ENCODE data around the gene TSEN54.

GRCh38 chr17:75566416-75566815 is 50.1 kb downstream of the TSEN54 start:
- no peak for TF ChIP-seq YY1 (IDR thresholded peaks at IDR 0.05; ENCODE audit: extremely low read depth, insufficient replicate concordance, low read depth, low read length)
- TF ChIP-seq, protein P1, sequence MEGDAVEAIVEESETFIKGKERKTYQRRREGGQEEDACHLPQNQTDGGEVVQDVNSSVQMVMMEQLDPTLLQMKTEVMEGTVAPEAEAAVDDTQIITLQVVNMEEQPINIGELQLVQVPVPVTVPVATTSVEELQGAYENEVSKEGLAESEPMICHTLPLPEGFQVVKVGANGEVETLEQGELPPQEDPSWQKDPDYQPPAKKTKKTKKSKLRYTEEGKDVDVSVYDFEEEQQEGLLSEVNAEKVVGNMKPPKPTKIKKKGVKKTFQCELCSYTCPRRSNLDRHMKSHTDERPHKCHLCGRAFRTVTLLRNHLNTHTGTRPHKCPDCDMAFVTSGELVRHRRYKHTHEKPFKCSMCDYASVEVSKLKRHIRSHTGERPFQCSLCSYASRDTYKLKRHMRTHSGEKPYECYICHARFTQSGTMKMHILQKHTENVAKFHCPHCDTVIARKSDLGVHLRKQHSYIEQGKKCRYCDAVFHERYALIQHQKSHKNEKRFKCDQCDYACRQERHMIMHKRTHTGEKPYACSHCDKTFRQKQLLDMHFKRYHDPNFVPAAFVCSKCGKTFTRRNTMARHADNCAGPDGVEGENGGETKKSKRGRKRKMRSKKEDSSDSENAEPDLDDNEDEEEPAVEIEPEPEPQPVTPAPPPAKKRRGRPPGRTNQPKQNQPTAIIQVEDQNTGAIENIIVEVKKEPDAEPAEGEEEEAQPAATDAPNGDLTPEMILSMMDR (IDR thresholded peaks at IDR 0.05 in 2 of 3, conservative IDR thresholded peaks at IDR 0.05 in 1 of 3; ENCODE audit: borderline replicate concordance in 1 of 3, insufficient read depth in 1 of 3, low read depth in 2 of 3, low read length in 2 of 3): no peak
- no peak for TF ChIP-seq JUND (IDR thresholded peaks at IDR 0.05)
- no peak for TF ChIP-seq POLR2A (IDR thresholded peaks at IDR 0.05; ENCODE audit: borderline replicate concordance, extremely low read depth, insufficient read depth, insufficient read length)
- no peak for TF ChIP-seq EGR1 (IDR thresholded peaks at IDR 0.05; ENCODE audit: low read depth)
- TF ChIP-seq, protein P2, sequence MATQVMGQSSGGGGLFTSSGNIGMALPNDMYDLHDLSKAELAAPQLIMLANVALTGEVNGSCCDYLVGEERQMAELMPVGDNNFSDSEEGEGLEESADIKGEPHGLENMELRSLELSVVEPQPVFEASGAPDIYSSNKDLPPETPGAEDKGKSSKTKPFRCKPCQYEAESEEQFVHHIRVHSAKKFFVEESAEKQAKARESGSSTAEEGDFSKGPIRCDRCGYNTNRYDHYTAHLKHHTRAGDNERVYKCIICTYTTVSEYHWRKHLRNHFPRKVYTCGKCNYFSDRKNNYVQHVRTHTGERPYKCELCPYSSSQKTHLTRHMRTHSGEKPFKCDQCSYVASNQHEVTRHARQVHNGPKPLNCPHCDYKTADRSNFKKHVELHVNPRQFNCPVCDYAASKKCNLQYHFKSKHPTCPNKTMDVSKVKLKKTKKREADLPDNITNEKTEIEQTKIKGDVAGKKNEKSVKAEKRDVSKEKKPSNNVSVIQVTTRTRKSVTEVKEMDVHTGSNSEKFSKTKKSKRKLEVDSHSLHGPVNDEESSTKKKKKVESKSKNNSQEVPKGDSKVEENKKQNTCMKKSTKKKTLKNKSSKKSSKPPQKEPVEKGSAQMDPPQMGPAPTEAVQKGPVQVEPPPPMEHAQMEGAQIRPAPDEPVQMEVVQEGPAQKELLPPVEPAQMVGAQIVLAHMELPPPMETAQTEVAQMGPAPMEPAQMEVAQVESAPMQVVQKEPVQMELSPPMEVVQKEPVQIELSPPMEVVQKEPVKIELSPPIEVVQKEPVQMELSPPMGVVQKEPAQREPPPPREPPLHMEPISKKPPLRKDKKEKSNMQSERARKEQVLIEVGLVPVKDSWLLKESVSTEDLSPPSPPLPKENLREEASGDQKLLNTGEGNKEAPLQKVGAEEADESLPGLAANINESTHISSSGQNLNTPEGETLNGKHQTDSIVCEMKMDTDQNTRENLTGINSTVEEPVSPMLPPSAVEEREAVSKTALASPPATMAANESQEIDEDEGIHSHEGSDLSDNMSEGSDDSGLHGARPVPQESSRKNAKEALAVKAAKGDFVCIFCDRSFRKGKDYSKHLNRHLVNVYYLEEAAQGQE (IDR thresholded peaks at IDR 0.05; ENCODE audit: low read depth): no peak
- TF ChIP-seq EZH2 (IDR thresholded peaks at IDR 0.05): no peak
- TF ChIP-seq TCF7L2 (IDR thresholded peaks at IDR 0.05; ENCODE audit: borderline replicate concordance, extremely low read depth, insufficient read depth, insufficient read length): no peak
- TF ChIP-seq ELF1 (IDR thresholded peaks at IDR 0.05; ENCODE audit: borderline replicate concordance, low read depth): no peak
- TF ChIP-seq POLR2AphosphoS5 (IDR thresholded peaks at IDR 0.05; ENCODE audit: low read depth, low read length): no peak
- no peak for TF ChIP-seq MAX (IDR thresholded peaks at IDR 0.05)
- no peak for TF ChIP-seq EZH2phosphoT487 (IDR thresholded peaks at IDR 0.05; ENCODE audit: borderline replicate concordance)
- TF ChIP-seq SP1 (IDR thresholded peaks at IDR 0.05; ENCODE audit: low read depth): no peak
